H9 (cell line): ENCODE results near the gene DPPA4. TPM values are rescaled to one million over a fixed set of nuclear protein-coding genes. Genes with fewer than 3 reads are reported as not detected.
A peak's percentile ranks its signal among the peaks of the same experiment; 100 is the strongest.

Source experiments
- DNase-seq: peaks from one replicate; pipeline ENCODE4 v3.0.0-alpha.2; 2017
- H2AFZ ChIP-seq: one replicate; pipeline ENCODE4 v1.6.1; 2013; ENCODE audit warnings: mild to moderate bottlenecking, low read length, control low read depth, moderate library complexity
- H2AK5ac ChIP-seq: 2 replicates; pipeline ENCODE4 v1.6.1; 2013; ENCODE audit warnings: low read length, control low read depth, mixed read lengths; ENCODE audit not compliant: insufficient read length
- H2BK120ac ChIP-seq: one replicate; pipeline ENCODE4 v1.6.1; 2013; ENCODE audit warnings: low read depth, mild to moderate bottlenecking, low read length, control low read depth, inconsistent platforms; ENCODE audit not compliant: poor library complexity, severe bottlenecking
- H2BK12ac ChIP-seq: 2 replicates; pipeline ENCODE4 v1.6.1; 2013; ENCODE audit warnings: low read length, control low read depth, mixed read lengths, low read depth; ENCODE audit not compliant: insufficient read length
- H2BK15ac ChIP-seq: 2 replicates; pipeline ENCODE4 v1.6.1; 2013; ENCODE audit warnings: low read depth, low read length, control low read depth
- H2BK20ac ChIP-seq: one replicate; pipeline ENCODE4 v1.6.1; 2013; ENCODE audit warnings: low read depth, mild to moderate bottlenecking, low read length, control low read depth, inconsistent platforms; ENCODE audit not compliant: poor library complexity, severe bottlenecking
- H2BK5ac ChIP-seq: 2 replicates; pipeline ENCODE4 v1.6.1; 2013; ENCODE audit warnings: low read length, control low read depth, mixed read lengths; ENCODE audit not compliant: insufficient read length
- H3K14ac ChIP-seq: 2 replicates; pipeline ENCODE4 v1.6.1; 2013; ENCODE audit warnings: low read length, control low read depth; ENCODE audit not compliant: insufficient read depth
- H3K18ac ChIP-seq: 2 replicates; pipeline ENCODE4 v1.6.1; 2013; ENCODE audit warnings: low read depth, mild to moderate bottlenecking, mixed read lengths, low read length, control low read depth; ENCODE audit not compliant: insufficient read length
- H3K23ac ChIP-seq: 2 replicates; pipeline ENCODE4 v1.6.1; 2013; ENCODE audit warnings: low read length, control low read depth, mixed read lengths, low read depth; ENCODE audit not compliant: insufficient read length
- H3K23me2 ChIP-seq: 2 replicates; pipeline ENCODE4 v1.6.1; 2013; ENCODE audit warnings: low read depth, mild to moderate bottlenecking, mixed read lengths, low read length, control low read depth; ENCODE audit not compliant: insufficient read length, poor library complexity, severe bottlenecking
- H3K27ac ChIP-seq: 2 replicates; pipeline ENCODE4 v1.5.1; 2013; ENCODE audit warnings: low read length, control low read depth, mixed read lengths, low read depth; ENCODE audit not compliant: insufficient read length
- H3K27me3 ChIP-seq: 2 replicates; pipeline ENCODE4 v1.6.1; 2013; ENCODE audit warnings: low read length, control low read depth, inconsistent platforms; ENCODE audit not compliant: insufficient read depth
- H3K4ac ChIP-seq: 2 replicates; pipeline ENCODE4 v1.6.1; 2013; ENCODE audit warnings: low read depth, mild to moderate bottlenecking, control low read depth, inconsistent platforms, low read length, moderate library complexity
- H3K4me1 ChIP-seq: 2 replicates; pipeline ENCODE4 v1.6.1; 2013; ENCODE audit warnings: low read length, control low read depth, inconsistent platforms; ENCODE audit not compliant: insufficient read depth
- H3K4me2 ChIP-seq: 2 replicates; pipeline ENCODE4 v1.6.1; 2013; ENCODE audit warnings: low read length, control low read depth, mixed read lengths; ENCODE audit not compliant: insufficient read length, insufficient read depth
- H3K56ac ChIP-seq: 2 replicates; pipeline ENCODE4 v1.6.1; 2013; ENCODE audit warnings: low read depth, mild to moderate bottlenecking, mixed read lengths, low read length, control low read depth; ENCODE audit not compliant: insufficient read length
- H3K79me1 ChIP-seq: 2 replicates; pipeline ENCODE4 v1.6.1; 2013; ENCODE audit warnings: low read depth, mild to moderate bottlenecking, moderate library complexity, low read length, control low read depth, inconsistent platforms; ENCODE audit not compliant: insufficient read depth, poor library complexity, severe bottlenecking
- H3K79me2 ChIP-seq: 2 replicates; pipeline ENCODE4 v1.6.1; 2013; ENCODE audit warnings: low read length, control low read depth, inconsistent platforms; ENCODE audit not compliant: insufficient read depth
- H3K9ac ChIP-seq: 2 replicates; pipeline ENCODE4 v1.6.1; 2013; ENCODE audit warnings: low read length, control low read depth, mixed read lengths; ENCODE audit not compliant: insufficient read length; ENCODE audit errors: extremely low read depth
- H3K9me3 ChIP-seq: one replicate; pipeline ENCODE4 v1.6.1; 2013; ENCODE audit warnings: low read depth, low read length, inconsistent platforms; ENCODE audit not compliant: control insufficient read depth
- H3T11ph ChIP-seq: one replicate; pipeline ENCODE4 v1.6.1; 2013; ENCODE audit warnings: mild to moderate bottlenecking, low read length, control low read depth, inconsistent platforms
- H4K20me1 ChIP-seq: one replicate; pipeline ENCODE4 v1.6.1; 2013; ENCODE audit not compliant: control insufficient read depth, insufficient read length, insufficient read depth
- H4K5ac ChIP-seq: 2 replicates; pipeline ENCODE4 v1.6.1; 2013; ENCODE audit warnings: low read depth, mild to moderate bottlenecking, mixed read lengths, low read length, control low read depth; ENCODE audit not compliant: insufficient read length
- H4K8ac ChIP-seq: replicated peaks from 2 replicates; pipeline ENCODE4 v1.6.1; 2013; ENCODE audit warnings: low read length, control low read depth, mixed read lengths, low read depth; ENCODE audit not compliant: insufficient read length
- H4K91ac ChIP-seq: 2 replicates; pipeline ENCODE4 v1.6.1; 2013; ENCODE audit warnings: low read depth, mild to moderate bottlenecking, moderate library complexity, mixed read lengths, low read length, control low read depth; ENCODE audit not compliant: insufficient read length
- H3K27ac Mint-ChIP-seq, 3 experiments: 2 replicates in 2 of 3; 3 replicates in 1 of 3; pipeline ENCODE4 v1.8.0; 2020 to 2021; ENCODE audit warnings: mixed read lengths in 3 of 3, mild to moderate bottlenecking in 1 of 3, moderate library complexity in 1 of 3
- H3K27me3 Mint-ChIP-seq: 2 replicates; pipeline ENCODE4 v1.8.0; 2021; ENCODE audit warnings: low read depth, mild to moderate bottlenecking, moderate library complexity, mixed read lengths
- H3K36me3 Mint-ChIP-seq, 3 experiments: 2 replicates in 2 of 3; 3 replicates in 1 of 3; pipeline ENCODE4 v1.8.0; 2020 to 2021; ENCODE audit warnings: low read depth in 3 of 3, mixed read lengths in 3 of 3; ENCODE audit not compliant: insufficient read depth in 1 of 3
- H3K4me1 Mint-ChIP-seq, 2 experiments: 2 replicates each; pipeline ENCODE4 v1.8.0; 2020; ENCODE audit warnings: mixed read lengths in 2 of 2
- H3K4me3 Mint-ChIP-seq, 2 experiments: 2 replicates in 1 of 2; 3 replicates in 1 of 2; pipeline ENCODE4 v1.8.0; 2020 to 2021; ENCODE audit warnings: mild to moderate bottlenecking in 2 of 2, mixed read lengths in 2 of 2, moderate library complexity in 1 of 2
- H3K9me3 Mint-ChIP-seq, 2 experiments: 2 replicates in 1 of 2; 3 replicates in 1 of 2; pipeline ENCODE4 v1.8.0; 2020; ENCODE audit warnings: mild to moderate bottlenecking in 2 of 2, mixed read lengths in 2 of 2, moderate library complexity in 1 of 2
- WGBS: extraction: QIAGEN DNeasy Blood & Tissue Kit; methylation state at CpG from one replicate; pipeline ENCODE4 v1.1.7; 2013; ENCODE audit warnings: missing lambda C conversion rate, low lambda C conversion rate, mixed read lengths; ENCODE audit not compliant: insufficient read length; ENCODE audit errors: extremely low coverage; 5-methylcytosine and 5-hydroxymethylcytosine counted together
- total RNA-seq: library from RNA; stranded (reverse); gene quantifications from 2 replicates; pipeline ENCODE4 v1.2.1, GENCODE V29; 2021
- TF ChIP-seq, protein P1 (sequence below): fragments of 200-600 bp; sonication (generic); conservative IDR thresholded peaks from 3 replicates; pipeline ENCODE4 v1.8.0; 2021; ENCODE audit warnings: antibody characterized with exemption, mild to moderate bottlenecking

DPPA4 gene
- total RNA-seq, 1 experiment from 2014 or later: 821 TPM

DNA sequence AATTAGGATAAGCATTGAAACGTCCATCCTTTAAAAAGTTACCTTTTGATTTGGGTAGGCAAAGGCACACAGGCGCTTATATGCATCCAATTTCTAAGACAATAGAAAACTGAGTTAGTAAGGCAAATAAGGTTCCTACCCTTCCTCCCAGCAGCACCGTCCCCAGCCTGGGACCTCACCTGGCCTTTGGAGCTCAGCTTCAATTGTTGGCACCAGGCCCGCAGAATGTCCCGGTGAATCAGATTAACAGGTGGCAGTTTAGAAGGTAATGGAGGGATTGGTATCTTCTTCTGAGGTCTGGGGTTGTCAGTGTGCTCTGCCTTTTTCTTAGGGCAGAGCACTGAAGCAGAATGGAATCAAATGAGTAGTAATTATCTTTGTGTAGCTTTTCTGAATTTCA, 5.7 kb downstream of the DPPA4 start:
- Histone ChIP-seq H3K56ac (no peak overlapping the region), H2BK15ac (no peak overlapping the region), H3T11ph (no peak overlapping the region), H2AK5ac (no peak overlapping the region), H3K23ac (no peak overlapping the region), H3K9ac (no peak overlapping the region), H3K4ac (no peak overlapping the region), H3K14ac (no peak overlapping the region), H3K4me2 (peak overlapping the region; percentile 96), H2BK5ac (no peak overlapping the region), H3K9me3 (no peaks in the 10 kb centered on the region), H3K4me1 (no peaks in the 10 kb centered on the region; the same call in 1 of the 2 replicates), H3K79me2 (peaks cover 50% of the 10 kb centered on the region; the same call in 1 of the 2 replicates), H3K79me1 (no peaks in the 10 kb centered on the region), H2AFZ (no peak overlapping the region), H4K5ac (no peak overlapping the region), H2BK120ac (no peak overlapping the region), H2BK12ac (no peak overlapping the region), H2BK20ac (no peak overlapping the region), H4K20me1 (no peaks in the 10 kb centered on the region), H4K91ac (no peak overlapping the region), H3K27me3 (no peaks in the 10 kb centered on the region), H3K23me2 (peaks cover 9% of the 10 kb centered on the region), H3K27ac (no peak overlapping the region), H4K8ac (no peak overlapping the region), H3K18ac (no peak overlapping the region)
- H3K4me3 Mint-ChIP-seq: peak overlapping the region; percentile 93 to 99
- no peaks in the 10 kb centered on the region; the same call in 1 of the 2 replicates for H3K27me3 Mint-ChIP-seq
- H3K36me3 Mint-ChIP-seq: peaks cover 89 to 99% (median 95%) of the 10 kb centered on the region in 3 experiments
- H3K27ac Mint-ChIP-seq: peak overlapping the region in 2 of 3 experiments; percentile 91 to 96; a peak in 5 of 7 replicates
- no CpG with 5 or more reads among the region's 5 CpGs for WGBS
- DNase-seq: no peak
- peaks cover 4 to 11% of the 10 kb centered on the region in 2 experiments; a peak in 3 of 5 replicates for H3K9me3 Mint-ChIP-seq
- peaks cover 47 to 60% of the 10 kb centered on the region in 2 experiments for H3K4me1 Mint-ChIP-seq
- TF ChIP-seq, protein P1, sequence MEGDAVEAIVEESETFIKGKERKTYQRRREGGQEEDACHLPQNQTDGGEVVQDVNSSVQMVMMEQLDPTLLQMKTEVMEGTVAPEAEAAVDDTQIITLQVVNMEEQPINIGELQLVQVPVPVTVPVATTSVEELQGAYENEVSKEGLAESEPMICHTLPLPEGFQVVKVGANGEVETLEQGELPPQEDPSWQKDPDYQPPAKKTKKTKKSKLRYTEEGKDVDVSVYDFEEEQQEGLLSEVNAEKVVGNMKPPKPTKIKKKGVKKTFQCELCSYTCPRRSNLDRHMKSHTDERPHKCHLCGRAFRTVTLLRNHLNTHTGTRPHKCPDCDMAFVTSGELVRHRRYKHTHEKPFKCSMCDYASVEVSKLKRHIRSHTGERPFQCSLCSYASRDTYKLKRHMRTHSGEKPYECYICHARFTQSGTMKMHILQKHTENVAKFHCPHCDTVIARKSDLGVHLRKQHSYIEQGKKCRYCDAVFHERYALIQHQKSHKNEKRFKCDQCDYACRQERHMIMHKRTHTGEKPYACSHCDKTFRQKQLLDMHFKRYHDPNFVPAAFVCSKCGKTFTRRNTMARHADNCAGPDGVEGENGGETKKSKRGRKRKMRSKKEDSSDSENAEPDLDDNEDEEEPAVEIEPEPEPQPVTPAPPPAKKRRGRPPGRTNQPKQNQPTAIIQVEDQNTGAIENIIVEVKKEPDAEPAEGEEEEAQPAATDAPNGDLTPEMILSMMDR: no peak
